Adrenal gland (tissue), 5 donors: ENCODE results near the gene ANAPC2.

Source experiments
- POLR2A ChIP-seq, 2 donors: fragments of 450-650 bp; IDR thresholded peaks; one replicate each; pipeline ENCODE4 v1.6.1; 2017; ENCODE audit warnings: antibody characterized with exemption in 2 of 2, mild to moderate bottlenecking in 2 of 2, moderate library complexity in 1 of 2
- TF ChIP-seq, protein P1 (sequence below), 6 experiments: fragments of 450-650 bp in 4 of 6; fragments of 200-600 bp in 2 of 6; sonication (generic) in 1 of 6; IDR thresholded peaks; 1 replicate in 5 of 6; 2 replicates in 1 of 6; pipeline versions ENCODE4 v1.5.1 to v1.8.0; 2016 to 2021; ENCODE audit warnings: antibody characterized with exemption in 6 of 6, mild to moderate bottlenecking in 2 of 6, moderate library complexity in 1 of 6
- donor health status: DM: no; HTN: no; CAD: no.

GRCh38 chr9:137189297-137190295, 1.2 kb upstream of the ANAPC2 start:
- TF ChIP-seq, protein P1, sequence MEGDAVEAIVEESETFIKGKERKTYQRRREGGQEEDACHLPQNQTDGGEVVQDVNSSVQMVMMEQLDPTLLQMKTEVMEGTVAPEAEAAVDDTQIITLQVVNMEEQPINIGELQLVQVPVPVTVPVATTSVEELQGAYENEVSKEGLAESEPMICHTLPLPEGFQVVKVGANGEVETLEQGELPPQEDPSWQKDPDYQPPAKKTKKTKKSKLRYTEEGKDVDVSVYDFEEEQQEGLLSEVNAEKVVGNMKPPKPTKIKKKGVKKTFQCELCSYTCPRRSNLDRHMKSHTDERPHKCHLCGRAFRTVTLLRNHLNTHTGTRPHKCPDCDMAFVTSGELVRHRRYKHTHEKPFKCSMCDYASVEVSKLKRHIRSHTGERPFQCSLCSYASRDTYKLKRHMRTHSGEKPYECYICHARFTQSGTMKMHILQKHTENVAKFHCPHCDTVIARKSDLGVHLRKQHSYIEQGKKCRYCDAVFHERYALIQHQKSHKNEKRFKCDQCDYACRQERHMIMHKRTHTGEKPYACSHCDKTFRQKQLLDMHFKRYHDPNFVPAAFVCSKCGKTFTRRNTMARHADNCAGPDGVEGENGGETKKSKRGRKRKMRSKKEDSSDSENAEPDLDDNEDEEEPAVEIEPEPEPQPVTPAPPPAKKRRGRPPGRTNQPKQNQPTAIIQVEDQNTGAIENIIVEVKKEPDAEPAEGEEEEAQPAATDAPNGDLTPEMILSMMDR (IDR thresholded peaks at IDR 0.05): no peak
- no peak for TF ChIP-seq POLR2A (IDR thresholded peaks at IDR 0.05)
